HCT116 (cell line): ENCODE measurements around the gene DIP2B.

Source experiments
- CEBPB ChIP-seq: IDR thresholded peaks from 2 replicates; pipeline ENCODE4 v1.6.1; 2012; ENCODE audit warnings: low read depth
- ELF1 ChIP-seq: IDR thresholded peaks from 2 replicates; pipeline ENCODE4 v1.6.1; 2012; ENCODE audit warnings: low read depth, borderline replicate concordance
- EZH2 ChIP-seq: fragments of 200-600 bp; sonication (generic); IDR thresholded peaks from 2 replicates; pipeline ENCODE4 v1.6.1; 2017; ENCODE audit warnings: antibody characterized with exemption, mixed run types
- EZH2phosphoT487 ChIP-seq: fragments of 200-600 bp; IDR thresholded peaks from 2 replicates; pipeline ENCODE4 v1.6.1; 2018; ENCODE audit warnings: antibody characterized with exemption, borderline replicate concordance
- POLR2A ChIP-seq: IDR thresholded peaks from 2 replicates; pipeline ENCODE4 v1.7.0; 2011; ENCODE audit warnings: borderline replicate concordance; ENCODE audit not compliant: insufficient read depth, insufficient read length; ENCODE audit errors: extremely low read depth
- POLR2AphosphoS5 ChIP-seq: IDR thresholded peaks from 2 replicates; pipeline ENCODE4 v1.6.1; 2011; ENCODE audit warnings: mild to moderate bottlenecking, low read depth, low read length, moderate library complexity
- SIN3A ChIP-seq: IDR thresholded peaks from 2 replicates; pipeline ENCODE4 v1.6.1; 2012; ENCODE audit warnings: low read depth
- ZNF274 ChIP-seq: fragments of 200-500 bp; sonication (Bioruptor generic); IDR thresholded peaks from 2 replicates; pipeline ENCODE4 v1.6.1; 2014; ENCODE audit warnings: mild to moderate bottlenecking, low read depth, low read length, inconsistent platforms
- TF ChIP-seq, protein P1 (sequence below): IDR thresholded peaks from 2 replicates; pipeline ENCODE4 v1.6.1; 2012; ENCODE audit warnings: low read depth
- TF ChIP-seq, protein P2 (sequence below), 3 experiments: fragments of 200-600 bp in 1 of 3; sonication (generic) in 1 of 3; IDR thresholded peaks in 2 of 3; conservative IDR thresholded peaks in 1 of 3; 2 replicates each; pipeline ENCODE4 v1.5.1; 2012 to 2017; ENCODE audit warnings: low read depth in 2 of 3, low read length in 2 of 3, antibody characterized with exemption in 1 of 3, borderline replicate concordance in 1 of 3, control low read depth in 1 of 3, mild to moderate bottlenecking in 1 of 3, mixed read lengths in 1 of 3, mixed run types in 1 of 3, moderate library complexity in 1 of 3; ENCODE audit not compliant: insufficient read depth in 1 of 3

DNA sequence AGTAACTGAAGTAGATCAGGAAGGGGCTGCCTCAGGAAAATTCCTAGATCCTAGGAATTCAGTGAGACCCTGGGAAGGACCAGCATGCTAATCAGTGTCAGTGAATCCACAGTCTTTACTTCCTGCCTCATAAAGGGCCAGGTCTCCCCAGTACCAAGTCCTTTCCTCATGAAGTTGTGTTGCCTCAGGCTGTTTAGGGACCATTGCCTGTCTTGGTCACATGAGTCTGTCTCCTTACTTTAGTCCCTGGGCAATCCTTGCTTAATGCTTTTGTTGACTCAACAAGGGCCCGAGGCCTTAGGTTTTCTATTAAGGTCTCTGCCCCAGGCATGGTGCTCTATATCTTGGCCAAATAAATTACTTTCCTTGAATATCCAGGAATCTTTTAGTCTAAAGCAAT, 243.0 kb downstream of the DIP2B start:
- TF ChIP-seq POLR2A (no peak), EZH2 (no peak), CEBPB (no peak), POLR2AphosphoS5 (no peak), SIN3A (no peak), EZH2phosphoT487 (no peak), ZNF274 (no peak), ELF1 (no peak)
- TF ChIP-seq, protein P1, sequence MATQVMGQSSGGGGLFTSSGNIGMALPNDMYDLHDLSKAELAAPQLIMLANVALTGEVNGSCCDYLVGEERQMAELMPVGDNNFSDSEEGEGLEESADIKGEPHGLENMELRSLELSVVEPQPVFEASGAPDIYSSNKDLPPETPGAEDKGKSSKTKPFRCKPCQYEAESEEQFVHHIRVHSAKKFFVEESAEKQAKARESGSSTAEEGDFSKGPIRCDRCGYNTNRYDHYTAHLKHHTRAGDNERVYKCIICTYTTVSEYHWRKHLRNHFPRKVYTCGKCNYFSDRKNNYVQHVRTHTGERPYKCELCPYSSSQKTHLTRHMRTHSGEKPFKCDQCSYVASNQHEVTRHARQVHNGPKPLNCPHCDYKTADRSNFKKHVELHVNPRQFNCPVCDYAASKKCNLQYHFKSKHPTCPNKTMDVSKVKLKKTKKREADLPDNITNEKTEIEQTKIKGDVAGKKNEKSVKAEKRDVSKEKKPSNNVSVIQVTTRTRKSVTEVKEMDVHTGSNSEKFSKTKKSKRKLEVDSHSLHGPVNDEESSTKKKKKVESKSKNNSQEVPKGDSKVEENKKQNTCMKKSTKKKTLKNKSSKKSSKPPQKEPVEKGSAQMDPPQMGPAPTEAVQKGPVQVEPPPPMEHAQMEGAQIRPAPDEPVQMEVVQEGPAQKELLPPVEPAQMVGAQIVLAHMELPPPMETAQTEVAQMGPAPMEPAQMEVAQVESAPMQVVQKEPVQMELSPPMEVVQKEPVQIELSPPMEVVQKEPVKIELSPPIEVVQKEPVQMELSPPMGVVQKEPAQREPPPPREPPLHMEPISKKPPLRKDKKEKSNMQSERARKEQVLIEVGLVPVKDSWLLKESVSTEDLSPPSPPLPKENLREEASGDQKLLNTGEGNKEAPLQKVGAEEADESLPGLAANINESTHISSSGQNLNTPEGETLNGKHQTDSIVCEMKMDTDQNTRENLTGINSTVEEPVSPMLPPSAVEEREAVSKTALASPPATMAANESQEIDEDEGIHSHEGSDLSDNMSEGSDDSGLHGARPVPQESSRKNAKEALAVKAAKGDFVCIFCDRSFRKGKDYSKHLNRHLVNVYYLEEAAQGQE = no peak
- TF ChIP-seq, protein P2, sequence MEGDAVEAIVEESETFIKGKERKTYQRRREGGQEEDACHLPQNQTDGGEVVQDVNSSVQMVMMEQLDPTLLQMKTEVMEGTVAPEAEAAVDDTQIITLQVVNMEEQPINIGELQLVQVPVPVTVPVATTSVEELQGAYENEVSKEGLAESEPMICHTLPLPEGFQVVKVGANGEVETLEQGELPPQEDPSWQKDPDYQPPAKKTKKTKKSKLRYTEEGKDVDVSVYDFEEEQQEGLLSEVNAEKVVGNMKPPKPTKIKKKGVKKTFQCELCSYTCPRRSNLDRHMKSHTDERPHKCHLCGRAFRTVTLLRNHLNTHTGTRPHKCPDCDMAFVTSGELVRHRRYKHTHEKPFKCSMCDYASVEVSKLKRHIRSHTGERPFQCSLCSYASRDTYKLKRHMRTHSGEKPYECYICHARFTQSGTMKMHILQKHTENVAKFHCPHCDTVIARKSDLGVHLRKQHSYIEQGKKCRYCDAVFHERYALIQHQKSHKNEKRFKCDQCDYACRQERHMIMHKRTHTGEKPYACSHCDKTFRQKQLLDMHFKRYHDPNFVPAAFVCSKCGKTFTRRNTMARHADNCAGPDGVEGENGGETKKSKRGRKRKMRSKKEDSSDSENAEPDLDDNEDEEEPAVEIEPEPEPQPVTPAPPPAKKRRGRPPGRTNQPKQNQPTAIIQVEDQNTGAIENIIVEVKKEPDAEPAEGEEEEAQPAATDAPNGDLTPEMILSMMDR (IDR thresholded peaks at IDR 0.05 in 2 of 3, conservative IDR thresholded peaks at IDR 0.05 in 1 of 3; ENCODE audit: borderline replicate concordance in 1 of 3, insufficient read depth in 1 of 3, low read depth in 2 of 3, low read length in 2 of 3) = no peak
